HepG2 (cell line): ENCODE data around the gene DMXL2. TPM values are rescaled to one million over a fixed set of nuclear protein-coding genes. Genes with fewer than 3 reads are reported as not detected.
A peak's percentile ranks its signal among the peaks of the same experiment; 100 is the strongest.

Experiments
- FOXK2 ChIP-seq: fragments of 450-650 bp; IDR thresholded peaks from 2 replicates; pipeline ENCODE4 v1.6.1; 2016
- HIVEP1 ChIP-seq: sonication (generic); formaldehyde crosslinking; IDR thresholded peaks from 2 replicates; pipeline ENCODE4 v1.4.0; 2020; ENCODE audit warnings: mild to moderate bottlenecking, missing genetic modification reagents
- HMG20A ChIP-seq: IDR thresholded peaks from 2 replicates; pipeline ENCODE4 v1.6.1; 2016; ENCODE audit warnings: borderline replicate concordance
- HNF4G ChIP-seq, 2 experiments: sonication (generic) in 1 of 2; formaldehyde crosslinking in 1 of 2; IDR thresholded peaks; 2 replicates each; pipeline versions ENCODE4 v1.4.0 to v1.6.1; 2011 to 2020; ENCODE audit warnings: borderline replicate concordance in 2 of 2, low read depth in 2 of 2, mild to moderate bottlenecking in 2 of 2, low read length in 1 of 2, missing genetic modification reagents in 1 of 2, moderate library complexity in 1 of 2
- LCORL ChIP-seq, 2 experiments: fragments of 450-650 bp in 1 of 2; sonication (generic) in 1 of 2; formaldehyde crosslinking in 1 of 2; IDR thresholded peaks; 2 replicates each; pipeline versions ENCODE4 v1.5.0 to v1.6.1; 2017 to 2020; ENCODE audit warnings: antibody characterized with exemption in 1 of 2, missing genetic modification reagents in 1 of 2
- MAF1 ChIP-seq: sonication (generic); formaldehyde crosslinking; IDR thresholded peaks from 2 replicates; pipeline ENCODE4 v1.5.0; 2020; ENCODE audit warnings: missing genetic modification reagents, borderline replicate concordance
- MAFK ChIP-seq, 2 experiments: IDR thresholded peaks in 1 of 2; conservative IDR thresholded peaks in 1 of 2; 2 replicates each; pipeline ENCODE4 v1.6.1; 2011; ENCODE audit warnings: improper control_type of control experiment in 2 of 2, low read length in 2 of 2
- PAF1 ChIP-seq: IDR thresholded peaks from 2 replicates; pipeline ENCODE4 v1.6.1; 2016; ENCODE audit warnings: missing genetic modification reagents, missing compliant biosample characterization
- POLR2AphosphoS2 ChIP-seq: IDR thresholded peaks from 2 replicates; pipeline ENCODE4 v1.6.1; 2011; ENCODE audit warnings: low read depth, low read length, improper control_type of control experiment
- SCMH1 ChIP-seq: sonication (generic); formaldehyde crosslinking; IDR thresholded peaks from 2 replicates; pipeline ENCODE4 v1.9.0; 2021; ENCODE audit warnings: missing genetic modification reagents, mild to moderate bottlenecking, borderline replicate concordance
- TMF1 ChIP-seq: sonication (generic); formaldehyde crosslinking; IDR thresholded peaks from 2 replicates; pipeline ENCODE4 v1.8.1; 2022; ENCODE audit warnings: low read depth, missing genetic modification reagents
- ZMYM2 ChIP-seq: sonication (generic); formaldehyde crosslinking; IDR thresholded peaks from 2 replicates; pipeline ENCODE4 v1.8.0; 2022; ENCODE audit warnings: mild to moderate bottlenecking, missing genetic modification reagents
- ZMYM3 ChIP-seq: sonication (generic); formaldehyde crosslinking; IDR thresholded peaks from 2 replicates; pipeline ENCODE4 v1.5.1; 2020; ENCODE audit warnings: mild to moderate bottlenecking, missing genetic modification reagents
- ZNF12 ChIP-seq: sonication (generic); formaldehyde crosslinking; IDR thresholded peaks from 2 replicates; pipeline ENCODE4 v1.5.0; 2020; ENCODE audit warnings: missing genetic modification reagents
- ZNF275 ChIP-seq: sonication (generic); formaldehyde crosslinking; IDR thresholded peaks from 2 replicates; pipeline ENCODE4 v1.8.0; 2022; ENCODE audit warnings: missing genetic modification reagents, mild to moderate bottlenecking, inconsistent platforms, borderline replicate concordance
- ZNF292 ChIP-seq: sonication (generic); formaldehyde crosslinking; IDR thresholded peaks from 2 replicates; pipeline ENCODE4 v1.8.1; 2022; ENCODE audit warnings: mild to moderate bottlenecking, low read depth, missing genetic modification reagents, borderline replicate concordance
- ZNF318 ChIP-seq: sonication (generic); formaldehyde crosslinking; IDR thresholded peaks from 2 replicates; pipeline ENCODE4 v1.4.0; 2020; ENCODE audit warnings: mild to moderate bottlenecking, missing genetic modification reagents
- ZNF670 ChIP-seq: sonication (generic); formaldehyde crosslinking; IDR thresholded peaks from 2 replicates; pipeline ENCODE4 v1.8.0; 2022; ENCODE audit warnings: mild to moderate bottlenecking, missing genetic modification reagents, borderline replicate concordance
- ZNF773 ChIP-seq: sonication (generic); formaldehyde crosslinking; IDR thresholded peaks from 2 replicates; pipeline ENCODE4 v1.4.0; 2020; ENCODE audit warnings: missing genetic modification reagents, borderline replicate concordance
- ZSCAN12 ChIP-seq: sonication (generic); formaldehyde crosslinking; IDR thresholded peaks from 2 replicates; pipeline ENCODE4 v1.9.0; 2021; ENCODE audit warnings: mild to moderate bottlenecking, missing genetic modification reagents
- polyA plus RNA-seq, 8 experiments: library from polyadenylated mRNA; depleted of rRNA in 3 of 8; stranded (reverse) in 7 of 8; unstranded in 1 of 8; fragments of >200 nt; fragmentation: Illumina TruSeq in 4 of 8; extraction: Trizol in 4 of 8; gene quantifications; 2 replicates each; pipeline versions ENCODE4 v1.2.1 to v1.2.3, GENCODE V29; 2011 to 2016; ENCODE audit warnings: low read depth in 4 of 8, missing spikeins in 1 of 8, mixed read lengths in 1 of 8; ENCODE audit not compliant: insufficient read depth in 1 of 8
- total RNA-seq, 5 experiments: library from RNA; depleted of rRNA; stranded (reverse); fragments of >200 nt; fragmentation: Illumina TruSeq; extraction: Trizol; gene quantifications; 2 replicates each; pipeline ENCODE4 v1.2.3, GENCODE V29; 2016; ENCODE audit warnings: low read depth in 1 of 5

Gene DMXL2
- total and polyA plus RNA-seq, 2 of the 13 experiments (the other 11 are each of a cell fraction or from before 2014, with no cell fraction given): 11.6 to 15.3 TPM

GRCh38 chr15:51622604-51623370 lies at the start of gene DMXL2 (continued):
- no peak for TF ChIP-seq ZNF275 (CRISPR knock-in tag)
- TF ChIP-seq TMF1: no peak
- TF ChIP-seq ZNF12 (CRISPR knock-in tag): no peak
- TF ChIP-seq ZNF670 (CRISPR knock-in tag): peak; percentile 77
- no peak for TF ChIP-seq ZMYM2 (CRISPR knock-in tag)
- no peak for TF ChIP-seq SCMH1 (CRISPR knock-in tag)
- no peak for TF ChIP-seq HNF4G (IDR thresholded peaks at IDR 0.05; ENCODE audit: borderline replicate concordance, low read depth, low read length)
- TF ChIP-seq HNF4G (CRISPR knock-in tag; IDR thresholded peaks at IDR 0.05; ENCODE audit: borderline replicate concordance, low read depth): no peak
- no peak for TF ChIP-seq HMG20A (CRISPR knock-in tag)
- TF ChIP-seq FOXK2: no peak
- no peak for TF ChIP-seq PAF1
- TF ChIP-seq MAF1 (CRISPR knock-in tag): 0 out of 2 replicates have a peak, but pooled peaks have one; percentile 36
- no peak for TF ChIP-seq LCORL (IDR thresholded peaks at IDR 0.05)
- TF ChIP-seq LCORL (CRISPR knock-in tag; IDR thresholded peaks at IDR 0.05): 0 out of 2 replicates have a peak, but pooled peaks have one; percentile 35
- no peak for TF ChIP-seq MAFK (conservative IDR thresholded peaks at IDR 0.05 in 1 of 2, IDR thresholded peaks at IDR 0.05 in 1 of 2; ENCODE audit: low read length in 2 of 2)
- TF ChIP-seq ZNF318 (CRISPR knock-in tag): no peak
- no peak for TF ChIP-seq ZNF773 (CRISPR knock-in tag)
- peak; percentile 70; the same call in 1 of the 2 replicates for TF ChIP-seq HIVEP1 (CRISPR knock-in tag)
- no peak for TF ChIP-seq ZSCAN12 (CRISPR knock-in tag)
- no peak for TF ChIP-seq POLR2AphosphoS2
- TF ChIP-seq ZNF292: peak; percentile 46; the same call in 1 of the 2 replicates
- TF ChIP-seq ZMYM3 (CRISPR knock-in tag): no peak
